ENCODE measurements around the gene MSLN. TPM values are rescaled to one million over a fixed set of nuclear protein-coding genes. Genes with fewer than 3 reads are reported as not detected.

MSLN gene
- total and polyA plus RNA-seq, 2 of the 13 experiments (the other 11 are each of a cell fraction or from before 2014, with no cell fraction given), result 2.0 to 2.3 TPM

GRCh38 chr16:740764-741505 is 19.6 kb upstream of the MSLN start, which contains the start of gene CIAO3 (continued):
- peak; percentile 39 for TF ChIP-seq CCDC6 (CRISPR knock-in tag; IDR thresholded peaks at IDR 0.05)
- no peak for TF ChIP-seq ZBTB4 (CRISPR knock-in tag; IDR thresholded peaks at IDR 0.05; ENCODE audit: borderline replicate concordance)
- peak; percentile 97 for TF ChIP-seq PHF20 (CRISPR knock-in tag; IDR thresholded peaks at IDR 0.05)
- TF ChIP-seq ZKSCAN1 (IDR thresholded peaks at IDR 0.05; ENCODE audit: low read length), result no peak
- TF ChIP-seq ELF1 (CRISPR knock-in tag; IDR thresholded peaks at IDR 0.05), result peak; percentile 98
- TF ChIP-seq SKIL (CRISPR knock-in tag; IDR thresholded peaks at IDR 0.05; ENCODE audit: borderline replicate concordance), result peak; percentile 57; the same call in 1 of the 2 replicates
- 0 out of 2 replicates have a peak, but pooled peaks have one; percentile 49 for TF ChIP-seq KLF13 (CRISPR knock-in tag; IDR thresholded peaks at IDR 0.05)
- TF ChIP-seq PHF8 (CRISPR knock-in tag; IDR thresholded peaks at IDR 0.05), result peak; percentile 82
- peak; percentile 95 for TF ChIP-seq ERF (CRISPR knock-in tag; IDR thresholded peaks at IDR 0.05)
- TF ChIP-seq PRDM15 (CRISPR knock-in tag; IDR thresholded peaks at IDR 0.05), result peak; percentile 24; the same call in 1 of the 2 replicates
- TF ChIP-seq MYC (CRISPR knock-in tag; IDR thresholded peaks at IDR 0.05; ENCODE audit: borderline replicate concordance), result peak; percentile 83
- TF ChIP-seq ZBTB25 (CRISPR knock-in tag; IDR thresholded peaks at IDR 0.05), result peak; percentile 84
- TF ChIP-seq XRCC5 (optimal IDR thresholded peaks at IDR 0.05; ENCODE audit: low read length), result peak; percentile 75
- peak; percentile 98 for TF ChIP-seq SAP130 (CRISPR knock-in tag; IDR thresholded peaks at IDR 0.05; ENCODE audit: low read depth)

Data from HepG2 (cell line).